ENCODE data around the gene FOXN3. TPM values are rescaled to one million over a fixed set of nuclear protein-coding genes. Genes with fewer than 3 reads are reported as not detected.

The FOXN3 gene
- total RNA-seq, 1 donor from 2014 or later: 106 TPM

DNA sequence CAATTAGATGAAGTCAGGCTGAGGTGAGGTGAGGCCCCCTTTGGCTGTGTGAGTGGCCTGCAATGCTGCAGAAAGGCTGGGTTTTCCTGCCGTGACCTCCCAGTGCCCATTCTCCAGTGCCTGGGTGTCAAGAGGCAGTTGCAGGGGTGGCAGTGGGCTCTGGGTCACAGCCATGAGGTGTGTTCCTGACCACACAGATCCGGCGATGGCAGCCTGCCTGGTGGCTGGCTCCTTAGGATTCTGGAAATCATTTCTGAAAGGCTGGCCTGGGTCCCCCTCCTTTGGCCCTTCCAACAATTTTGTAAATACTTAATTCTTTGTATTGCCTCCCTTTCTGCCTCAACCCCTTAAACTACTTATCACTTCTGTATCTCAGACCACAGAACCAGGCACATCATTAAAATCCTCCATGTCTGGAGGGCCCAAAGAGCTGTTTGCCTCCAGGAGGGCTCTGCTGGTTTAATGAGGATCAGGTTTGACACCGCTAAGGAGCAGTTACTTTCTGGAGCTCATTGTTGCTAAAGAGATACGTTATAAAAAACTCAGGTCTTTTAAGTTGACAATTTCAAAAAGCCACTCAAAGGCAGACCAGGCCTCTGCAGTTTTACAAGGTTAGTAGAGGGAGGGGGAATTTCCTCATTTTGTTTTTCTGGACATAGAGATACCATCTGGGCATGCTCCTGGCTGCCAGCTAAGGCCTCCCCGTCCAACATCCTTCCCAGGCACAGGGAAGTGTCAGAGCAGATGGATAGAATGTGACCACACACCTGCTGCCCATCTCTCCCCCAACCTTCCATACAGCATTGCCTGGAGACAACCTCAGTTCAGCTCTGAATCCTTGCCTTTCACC is 204.4 kb downstream of the FOXN3 start:
- ATAC-seq (ENCODE audit: low read depth) (no peak), DNase-seq (no peak)
- Mint-ChIP-seq H3K36me3 (ENCODE audit: low read depth) (peaks cover 23% of the 10 kb centered on the region), H3K4me1 (peaks cover 14% of the 10 kb centered on the region), H3K4me3 (no peak overlapping the region), H3K9me3 (no peaks in the 10 kb centered on the region), H3K27me3 (no peaks in the 10 kb centered on the region), H3K27ac (no peak overlapping the region)
- intact Hi-C loops (cut with micrococcal nuclease): no loop called here
- TF ChIP-seq, protein P1, sequence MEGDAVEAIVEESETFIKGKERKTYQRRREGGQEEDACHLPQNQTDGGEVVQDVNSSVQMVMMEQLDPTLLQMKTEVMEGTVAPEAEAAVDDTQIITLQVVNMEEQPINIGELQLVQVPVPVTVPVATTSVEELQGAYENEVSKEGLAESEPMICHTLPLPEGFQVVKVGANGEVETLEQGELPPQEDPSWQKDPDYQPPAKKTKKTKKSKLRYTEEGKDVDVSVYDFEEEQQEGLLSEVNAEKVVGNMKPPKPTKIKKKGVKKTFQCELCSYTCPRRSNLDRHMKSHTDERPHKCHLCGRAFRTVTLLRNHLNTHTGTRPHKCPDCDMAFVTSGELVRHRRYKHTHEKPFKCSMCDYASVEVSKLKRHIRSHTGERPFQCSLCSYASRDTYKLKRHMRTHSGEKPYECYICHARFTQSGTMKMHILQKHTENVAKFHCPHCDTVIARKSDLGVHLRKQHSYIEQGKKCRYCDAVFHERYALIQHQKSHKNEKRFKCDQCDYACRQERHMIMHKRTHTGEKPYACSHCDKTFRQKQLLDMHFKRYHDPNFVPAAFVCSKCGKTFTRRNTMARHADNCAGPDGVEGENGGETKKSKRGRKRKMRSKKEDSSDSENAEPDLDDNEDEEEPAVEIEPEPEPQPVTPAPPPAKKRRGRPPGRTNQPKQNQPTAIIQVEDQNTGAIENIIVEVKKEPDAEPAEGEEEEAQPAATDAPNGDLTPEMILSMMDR (IDR thresholded peaks at IDR 0.05): no peak
- ChIA-PET POLR2A (no interaction called here), CTCF (no interaction called here)

DNA sequence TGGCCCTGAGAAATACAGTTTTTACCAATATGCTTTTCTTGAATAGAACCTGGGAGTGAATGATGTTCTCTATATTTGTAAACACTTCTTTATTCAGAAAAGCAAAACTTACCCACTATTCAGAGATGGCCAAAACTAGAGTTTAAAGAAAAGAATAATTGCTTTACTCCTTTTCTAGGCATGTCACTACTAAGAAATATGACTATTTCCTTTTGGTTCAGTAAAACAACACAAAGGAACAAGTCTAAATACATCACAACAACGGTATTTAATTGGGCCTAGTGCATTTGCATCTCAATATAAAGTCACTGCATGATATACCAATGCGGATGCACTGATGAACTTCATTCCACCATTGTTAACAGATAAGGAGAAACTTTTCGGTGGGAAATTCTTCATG is 207.5 kb downstream of the FOXN3 start:
- Mint-ChIP-seq H3K4me3 (no peak overlapping the region), H3K27me3 (no peaks in the 10 kb centered on the region), H3K9me3 (no peaks in the 10 kb centered on the region), H3K27ac (no peak overlapping the region), H3K4me1 (peaks cover 17% of the 10 kb centered on the region), H3K36me3 (ENCODE audit: low read depth) (peaks cover 26% of the 10 kb centered on the region)
- intact Hi-C loops (cut with micrococcal nuclease): no loop called here
- ChIA-PET CTCF (no interaction called here), POLR2A (no interaction called here)
- no peak for DNase-seq
- TF ChIP-seq, protein P1 (IDR thresholded peaks at IDR 0.05): no peak
- no peak for ATAC-seq (ENCODE audit: low read depth)

GRCh38 chr14:89207925-89208328 is 209.1 kb downstream of the FOXN3 start:
- POLR2A ChIA-PET: no interaction called here

DNA sequence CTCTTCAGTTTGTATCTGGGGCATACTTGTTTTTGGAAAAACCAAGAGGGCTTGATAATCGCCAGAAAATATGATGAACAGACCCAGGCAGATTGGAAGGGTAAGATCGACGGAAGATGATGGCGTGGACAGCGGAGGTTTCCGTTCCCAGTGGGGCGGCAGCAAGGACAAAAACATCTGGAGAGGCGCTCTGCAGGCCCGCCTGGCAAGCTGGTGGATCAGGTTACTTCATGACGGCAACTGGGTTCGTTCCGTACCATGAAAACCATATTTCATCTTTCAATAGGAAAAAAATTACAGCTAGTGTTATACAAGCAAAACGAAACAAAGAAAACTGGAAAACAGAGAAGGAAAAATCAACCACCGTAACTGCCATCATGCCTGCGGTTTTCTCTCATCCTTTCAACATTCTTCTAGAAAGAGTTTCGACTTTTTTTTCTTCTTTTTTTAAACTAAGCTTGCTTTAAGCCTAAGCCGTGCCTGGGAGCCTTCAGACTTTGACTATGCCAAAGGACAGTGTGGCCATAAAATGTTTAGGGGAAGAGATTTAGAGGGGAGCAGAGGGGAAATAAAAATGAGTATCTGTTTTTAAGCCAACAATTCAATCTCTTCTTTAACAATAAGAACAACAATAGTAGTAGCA is 210.5 kb downstream of the FOXN3 start:
- H3K4me3 Mint-ChIP-seq: no peak overlapping the region
- TF ChIP-seq, protein P1 (IDR thresholded peaks at IDR 0.05): no peak
- ATAC-seq (ENCODE audit: low read depth) (no peak), DNase-seq (no peak)
- intact Hi-C loops (cut with micrococcal nuclease): no loop called here
- H3K9me3 Mint-ChIP-seq: no peaks in the 10 kb centered on the region
- POLR2A ChIA-PET: interaction anchor here (0.6 kb wide), 1 partner anchor 29 kb away, joined by 9 read pairs; no protein-coding TSS in a partner anchor
- CTCF ChIA-PET: interaction anchor here (1.2 kb wide), 1 partner anchor 42 kb away, joined by 3 read pairs; no protein-coding TSS in a partner anchor
- H3K36me3 Mint-ChIP-seq (ENCODE audit: low read depth): peaks cover 27% of the 10 kb centered on the region
- H3K27ac Mint-ChIP-seq: no peak overlapping the region
- H3K27me3 Mint-ChIP-seq: no peaks in the 10 kb centered on the region
- peaks cover 37% of the 10 kb centered on the region for H3K4me1 Mint-ChIP-seq

More at GRCh38 chr14:89207925-89208328, 209.1 kb downstream of the FOXN3 start:
- ATAC-seq (ENCODE audit: low read depth): peak; percentile 42
- H3K4me1 Mint-ChIP-seq: peaks cover 26% of the 10 kb centered on the region
- CTCF ChIA-PET: no interaction called here
- no peak overlapping the region for H3K4me3 Mint-ChIP-seq
- TF ChIP-seq, protein P1 (IDR thresholded peaks at IDR 0.05): no peak
- intact Hi-C loops (cut with micrococcal nuclease): no loop called here
- peaks cover 25% of the 10 kb centered on the region for H3K36me3 Mint-ChIP-seq (ENCODE audit: low read depth)
- no peaks in the 10 kb centered on the region for H3K27me3 Mint-ChIP-seq
- H3K27ac Mint-ChIP-seq: no peak overlapping the region
- no peak for DNase-seq
- no peaks in the 10 kb centered on the region for H3K9me3 Mint-ChIP-seq

GRCh38 chr14:89205137-89205740 is 211.8 kb downstream of the FOXN3 start:
- intact Hi-C loops (cut with micrococcal nuclease): no loop called here
- H3K27me3 Mint-ChIP-seq: no peaks in the 10 kb centered on the region
- no peak overlapping the region for H3K27ac Mint-ChIP-seq
- no peak overlapping the region for H3K4me3 Mint-ChIP-seq
- ATAC-seq (ENCODE audit: low read depth): no peak
- ChIA-PET POLR2A (no interaction called here), CTCF (no interaction called here)
- no peaks in the 10 kb centered on the region for H3K9me3 Mint-ChIP-seq
- H3K36me3 Mint-ChIP-seq (ENCODE audit: low read depth): peaks cover 25% of the 10 kb centered on the region
- no peak for DNase-seq
- TF ChIP-seq, protein P1 (IDR thresholded peaks at IDR 0.05): no peak
- peaks cover 37% of the 10 kb centered on the region for H3K4me1 Mint-ChIP-seq

Measured in activated B cell treated with CpG ODN at 0.5 μM for 24 hours (primary cell).